ENCODE data around the gene NOL6.

DNA sequence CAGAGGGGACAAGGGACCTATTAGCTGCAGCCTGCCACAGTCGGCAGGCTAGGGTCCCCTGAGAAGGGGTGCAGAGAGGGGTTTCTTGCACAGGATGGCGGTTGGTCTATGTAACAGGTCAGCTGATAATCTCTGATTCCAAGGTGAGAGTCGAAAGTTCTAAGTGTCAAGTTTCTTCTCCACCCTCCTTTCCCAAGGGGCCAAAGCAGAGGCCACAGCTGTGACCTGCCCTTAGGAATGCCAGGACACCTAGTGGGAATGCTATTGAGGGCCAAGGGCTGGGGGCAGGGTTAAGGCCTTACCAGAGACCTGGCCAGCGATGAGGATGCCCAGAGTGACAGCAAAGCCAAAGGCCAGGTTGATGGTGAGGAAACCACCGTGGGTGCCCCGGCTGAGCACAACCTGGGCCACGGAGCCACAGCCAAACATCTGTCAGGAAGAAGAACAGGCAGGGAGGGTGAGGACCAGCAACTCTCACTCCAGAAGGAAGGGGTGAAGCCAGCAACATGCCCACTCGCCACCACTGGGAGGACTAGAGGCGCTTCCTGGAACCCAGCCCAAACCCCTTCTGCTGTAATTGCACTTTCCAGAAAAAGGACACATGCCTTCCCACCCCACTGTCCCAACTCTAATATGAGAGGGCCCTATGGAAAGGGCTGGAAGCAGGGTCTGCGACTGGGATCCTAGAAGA lies 30.1 kb downstream of the NOL6 start:
- no peak for TF ChIP-seq EP300 (IDR thresholded peaks at IDR 0.05; ENCODE audit: borderline replicate concordance in 1 of 2, control insufficient read depth in 1 of 2, low read depth in 2 of 2, low read length in 2 of 2)
- TF ChIP-seq, protein P1, sequence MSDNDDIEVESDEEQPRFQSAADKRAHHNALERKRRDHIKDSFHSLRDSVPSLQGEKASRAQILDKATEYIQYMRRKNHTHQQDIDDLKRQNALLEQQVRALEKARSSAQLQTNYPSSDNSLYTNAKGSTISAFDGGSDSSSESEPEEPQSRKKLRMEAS (IDR thresholded peaks at IDR 0.05; ENCODE audit: low read depth, low read length) = no peak
- no peak for TF ChIP-seq CREB1 (IDR thresholded peaks at IDR 0.05; ENCODE audit: low read depth)
- TF ChIP-seq, protein P2, sequence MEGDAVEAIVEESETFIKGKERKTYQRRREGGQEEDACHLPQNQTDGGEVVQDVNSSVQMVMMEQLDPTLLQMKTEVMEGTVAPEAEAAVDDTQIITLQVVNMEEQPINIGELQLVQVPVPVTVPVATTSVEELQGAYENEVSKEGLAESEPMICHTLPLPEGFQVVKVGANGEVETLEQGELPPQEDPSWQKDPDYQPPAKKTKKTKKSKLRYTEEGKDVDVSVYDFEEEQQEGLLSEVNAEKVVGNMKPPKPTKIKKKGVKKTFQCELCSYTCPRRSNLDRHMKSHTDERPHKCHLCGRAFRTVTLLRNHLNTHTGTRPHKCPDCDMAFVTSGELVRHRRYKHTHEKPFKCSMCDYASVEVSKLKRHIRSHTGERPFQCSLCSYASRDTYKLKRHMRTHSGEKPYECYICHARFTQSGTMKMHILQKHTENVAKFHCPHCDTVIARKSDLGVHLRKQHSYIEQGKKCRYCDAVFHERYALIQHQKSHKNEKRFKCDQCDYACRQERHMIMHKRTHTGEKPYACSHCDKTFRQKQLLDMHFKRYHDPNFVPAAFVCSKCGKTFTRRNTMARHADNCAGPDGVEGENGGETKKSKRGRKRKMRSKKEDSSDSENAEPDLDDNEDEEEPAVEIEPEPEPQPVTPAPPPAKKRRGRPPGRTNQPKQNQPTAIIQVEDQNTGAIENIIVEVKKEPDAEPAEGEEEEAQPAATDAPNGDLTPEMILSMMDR (IDR thresholded peaks at IDR 0.05 in 2 of 3, conservative IDR thresholded peaks at IDR 0.05 in 1 of 3; ENCODE audit: control insufficient read depth in 2 of 3, extremely low read depth in 1 of 3, insufficient read depth in 1 of 3, low read depth in 3 of 3, low read length in 3 of 3) = no peak
- no peak for TF ChIP-seq POLR2A (IDR thresholded peaks at IDR 0.05; ENCODE audit: low read depth, low read length)
- TF ChIP-seq, protein P3, sequence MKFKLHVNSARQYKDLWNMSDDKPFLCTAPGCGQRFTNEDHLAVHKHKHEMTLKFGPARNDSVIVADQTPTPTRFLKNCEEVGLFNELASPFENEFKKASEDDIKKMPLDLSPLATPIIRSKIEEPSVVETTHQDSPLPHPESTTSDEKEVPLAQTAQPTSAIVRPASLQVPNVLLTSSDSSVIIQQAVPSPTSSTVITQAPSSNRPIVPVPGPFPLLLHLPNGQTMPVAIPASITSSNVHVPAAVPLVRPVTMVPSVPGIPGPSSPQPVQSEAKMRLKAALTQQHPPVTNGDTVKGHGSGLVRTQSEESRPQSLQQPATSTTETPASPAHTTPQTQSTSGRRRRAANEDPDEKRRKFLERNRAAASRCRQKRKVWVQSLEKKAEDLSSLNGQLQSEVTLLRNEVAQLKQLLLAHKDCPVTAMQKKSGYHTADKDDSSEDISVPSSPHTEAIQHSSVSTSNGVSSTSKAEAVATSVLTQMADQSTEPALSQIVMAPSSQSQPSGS (IDR thresholded peaks at IDR 0.05; ENCODE audit: low read length) = no peak
- no peak for TF ChIP-seq IRF4 (IDR thresholded peaks at IDR 0.05; ENCODE audit: low read depth, low read length)
- no peak for TF ChIP-seq CREM (IDR thresholded peaks at IDR 0.05; ENCODE audit: low read depth)
- TF ChIP-seq, protein P4, sequence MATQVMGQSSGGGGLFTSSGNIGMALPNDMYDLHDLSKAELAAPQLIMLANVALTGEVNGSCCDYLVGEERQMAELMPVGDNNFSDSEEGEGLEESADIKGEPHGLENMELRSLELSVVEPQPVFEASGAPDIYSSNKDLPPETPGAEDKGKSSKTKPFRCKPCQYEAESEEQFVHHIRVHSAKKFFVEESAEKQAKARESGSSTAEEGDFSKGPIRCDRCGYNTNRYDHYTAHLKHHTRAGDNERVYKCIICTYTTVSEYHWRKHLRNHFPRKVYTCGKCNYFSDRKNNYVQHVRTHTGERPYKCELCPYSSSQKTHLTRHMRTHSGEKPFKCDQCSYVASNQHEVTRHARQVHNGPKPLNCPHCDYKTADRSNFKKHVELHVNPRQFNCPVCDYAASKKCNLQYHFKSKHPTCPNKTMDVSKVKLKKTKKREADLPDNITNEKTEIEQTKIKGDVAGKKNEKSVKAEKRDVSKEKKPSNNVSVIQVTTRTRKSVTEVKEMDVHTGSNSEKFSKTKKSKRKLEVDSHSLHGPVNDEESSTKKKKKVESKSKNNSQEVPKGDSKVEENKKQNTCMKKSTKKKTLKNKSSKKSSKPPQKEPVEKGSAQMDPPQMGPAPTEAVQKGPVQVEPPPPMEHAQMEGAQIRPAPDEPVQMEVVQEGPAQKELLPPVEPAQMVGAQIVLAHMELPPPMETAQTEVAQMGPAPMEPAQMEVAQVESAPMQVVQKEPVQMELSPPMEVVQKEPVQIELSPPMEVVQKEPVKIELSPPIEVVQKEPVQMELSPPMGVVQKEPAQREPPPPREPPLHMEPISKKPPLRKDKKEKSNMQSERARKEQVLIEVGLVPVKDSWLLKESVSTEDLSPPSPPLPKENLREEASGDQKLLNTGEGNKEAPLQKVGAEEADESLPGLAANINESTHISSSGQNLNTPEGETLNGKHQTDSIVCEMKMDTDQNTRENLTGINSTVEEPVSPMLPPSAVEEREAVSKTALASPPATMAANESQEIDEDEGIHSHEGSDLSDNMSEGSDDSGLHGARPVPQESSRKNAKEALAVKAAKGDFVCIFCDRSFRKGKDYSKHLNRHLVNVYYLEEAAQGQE (IDR thresholded peaks at IDR 0.05; ENCODE audit: low read depth, low read length) = no peak

Measured in GM12878 (cell line).